ENCODE results near the gene LUZP1.
A peak's percentile ranks its signal among the peaks of the same experiment; 100 is the strongest.

LUZP1 gene

GRCh38 chr1:23114424-23115079, 54.1 kb downstream of the LUZP1 start:
- DNase-seq: no peak

GRCh38 chr1:23111600-23112535, 56.8 kb downstream of the LUZP1 start:
- no peak for DNase-seq

GRCh38 chr1:23110391-23110790, 58.3 kb downstream of the LUZP1 start:
- DNase-seq: no peak

DNA sequence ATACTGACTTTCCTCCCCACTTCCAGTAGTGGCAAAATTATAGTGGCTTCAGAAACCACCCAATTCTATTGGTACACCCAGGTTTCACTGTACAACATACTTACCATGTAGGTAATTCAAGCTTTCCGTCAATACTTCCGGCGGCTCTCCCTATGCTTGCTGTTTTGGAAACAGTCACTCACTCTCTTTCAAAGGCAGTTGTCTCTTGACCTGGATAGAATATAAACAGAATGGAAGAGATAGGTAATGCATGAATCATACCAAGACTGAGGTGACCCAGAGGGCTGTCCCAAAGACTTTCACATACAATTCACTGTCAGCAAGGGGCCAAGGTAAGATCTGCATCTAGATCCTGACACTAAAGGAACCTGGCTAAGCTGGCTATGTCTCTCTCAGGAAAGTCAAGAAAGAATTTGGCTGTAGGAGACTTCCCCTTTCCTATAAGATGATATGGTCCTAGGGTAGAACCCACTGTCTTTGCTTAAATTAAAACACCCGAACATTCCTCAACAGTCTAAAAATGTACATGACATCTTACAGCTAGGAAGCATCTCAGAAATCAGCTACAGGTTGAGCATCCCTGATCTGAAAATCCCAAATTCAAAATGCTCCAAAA, 59.6 kb downstream of the LUZP1 start:
- no peak for DNase-seq

GRCh38 chr1:23103001-23103889, 65.4 kb downstream of the LUZP1 start:
- no peak for DNase-seq

- DNase-seq: no peak
Measured at GRCh38 chr1:23102289-23102688, 66.4 kb downstream of the LUZP1 start.

DNA sequence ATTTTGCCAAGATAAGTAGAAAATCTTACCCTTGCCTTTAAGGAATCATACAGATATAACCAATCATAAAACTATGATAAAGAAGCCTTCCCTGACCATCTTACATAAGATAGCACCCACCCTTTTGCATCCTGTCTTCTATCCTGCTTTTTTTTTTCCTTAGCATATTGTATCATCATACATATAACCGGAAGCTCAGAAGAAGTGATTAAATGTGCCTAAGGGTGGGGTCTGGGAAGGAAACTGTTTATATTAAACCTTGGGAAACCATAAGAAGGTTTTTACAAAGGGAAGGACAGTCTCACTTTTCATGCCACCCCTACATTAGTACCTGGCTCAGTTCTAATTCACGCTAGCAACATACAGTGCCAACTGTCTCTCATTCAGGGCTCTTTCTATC, 66.8 kb downstream of the LUZP1 start:
- DNase-seq: no peak

- no peak for DNase-seq
Measured at GRCh38 chr1:23101101-23101827, 67.4 kb downstream of the LUZP1 start.

DNA sequence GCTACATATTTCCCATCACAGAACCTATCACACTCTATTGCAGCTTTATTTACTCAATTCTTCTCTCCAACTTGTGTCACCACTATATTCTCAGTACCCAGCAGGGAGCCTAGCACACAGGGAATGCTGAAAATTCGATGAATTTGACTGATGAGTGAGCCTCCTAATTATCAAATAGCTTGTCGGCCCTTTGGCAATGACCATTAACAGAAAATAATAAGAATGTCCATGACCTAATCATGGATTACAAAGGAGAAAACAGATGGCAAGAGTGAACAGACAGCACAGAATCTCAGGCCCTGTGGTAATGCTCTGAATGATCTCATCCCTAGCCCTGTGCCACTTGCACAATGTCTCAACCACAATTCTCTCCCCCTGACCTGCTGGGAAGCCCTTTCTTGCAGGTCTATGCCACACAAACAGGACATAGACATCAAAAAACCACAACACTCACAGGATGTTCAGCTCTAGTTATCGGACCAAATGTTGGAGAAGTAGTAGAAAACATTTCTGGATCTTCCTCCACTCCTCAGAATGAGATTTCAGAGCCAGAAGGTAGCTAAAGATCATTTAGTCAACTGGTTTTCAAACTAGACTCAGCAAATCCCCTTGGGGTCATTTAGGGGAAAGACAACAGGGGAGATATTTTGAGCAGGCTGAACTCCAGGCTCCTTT, 68.4 kb downstream of the LUZP1 start:
- no peak for DNase-seq

- no peak for DNase-seq
Measured at GRCh38 chr1:23099171-23099536, 69.5 kb downstream of the LUZP1 start.

DNA sequence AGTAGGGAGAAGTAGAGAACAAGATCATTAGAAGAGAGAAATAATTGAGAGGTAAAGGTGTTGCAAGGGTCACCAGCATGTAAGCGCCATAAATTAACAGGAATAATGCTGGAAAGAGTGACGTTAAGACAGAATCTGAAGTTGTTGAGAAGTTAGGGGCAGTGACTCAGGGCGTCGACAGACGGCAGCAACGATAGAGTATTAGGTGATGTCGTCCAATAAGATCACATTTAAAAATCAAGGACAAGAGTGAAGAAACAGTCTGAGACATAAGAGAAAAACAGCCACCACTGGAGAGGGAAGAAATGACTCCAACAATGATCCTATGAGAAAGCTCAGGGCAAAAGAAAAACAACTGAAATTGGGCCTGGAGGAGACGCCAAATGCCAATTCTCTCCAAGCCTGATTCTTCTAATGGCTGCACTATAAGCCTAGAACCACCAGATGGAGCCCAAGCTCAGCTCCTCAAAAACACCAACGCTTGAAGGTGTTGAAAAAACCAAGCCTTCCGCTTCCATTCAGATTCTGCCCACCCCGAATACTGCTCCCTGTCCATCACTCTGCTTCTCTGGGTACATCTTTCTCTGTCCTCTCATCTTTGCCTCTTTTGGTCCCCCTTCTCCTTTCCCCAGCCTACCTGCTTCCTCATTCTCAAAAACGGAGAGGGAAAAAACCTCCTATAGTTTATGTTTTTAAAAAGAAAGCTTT, 70.0 kb downstream of the LUZP1 start:
- peak; percentile 58 for DNase-seq

GRCh38 chr1:23097316-23097715, 71.3 kb downstream of the LUZP1 start:
- no peak for DNase-seq

DNA sequence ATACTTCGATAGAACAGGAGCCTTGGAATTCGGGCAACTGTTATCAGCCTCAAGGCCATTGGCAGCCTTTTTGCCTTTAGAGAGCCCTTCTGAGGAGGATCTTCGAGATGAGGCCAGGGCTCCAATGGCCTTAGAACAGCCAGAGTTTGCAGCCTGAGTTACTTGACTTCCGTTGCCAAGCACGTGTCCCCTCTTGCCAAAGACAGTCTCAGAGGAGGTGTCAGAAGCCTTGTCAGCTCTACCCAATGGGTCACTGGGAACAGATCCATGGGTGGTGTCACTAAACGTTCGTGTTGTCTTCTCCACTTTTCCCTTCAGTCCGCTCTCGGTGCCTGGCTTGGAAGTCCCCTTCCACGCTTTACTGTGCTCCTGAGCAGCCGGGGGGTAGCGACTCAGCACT, 76.2 kb downstream of the LUZP1 start:
- no peak for DNase-seq

DNA sequence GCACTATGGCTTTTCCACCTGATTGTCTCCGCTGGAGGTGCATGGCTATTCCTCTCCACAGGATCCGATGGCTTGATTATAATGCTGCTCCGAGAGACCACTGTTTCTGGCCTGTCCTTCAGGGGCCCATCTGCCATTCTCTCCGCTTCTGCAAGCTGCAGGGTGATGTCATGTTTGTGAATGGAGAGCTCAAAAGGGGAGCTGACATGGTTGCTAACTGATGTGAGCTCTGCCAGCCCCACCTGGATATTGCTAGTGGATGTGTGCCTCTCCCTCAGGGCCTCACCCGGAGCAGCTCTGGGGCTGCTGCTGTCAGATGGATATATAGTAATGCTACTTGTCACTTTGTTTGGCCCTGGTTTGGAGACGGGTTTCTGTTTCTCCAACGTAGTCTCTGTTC, 77.1 kb downstream of the LUZP1 start:
- DNase-seq: no peak

- no peak for DNase-seq
Measured at GRCh38 chr1:23090056-23090455, 78.6 kb downstream of the LUZP1 start.

- DNase-seq: no peak
Measured at GRCh38 chr1:23088027-23088426, 80.6 kb downstream of the LUZP1 start.

DNA sequence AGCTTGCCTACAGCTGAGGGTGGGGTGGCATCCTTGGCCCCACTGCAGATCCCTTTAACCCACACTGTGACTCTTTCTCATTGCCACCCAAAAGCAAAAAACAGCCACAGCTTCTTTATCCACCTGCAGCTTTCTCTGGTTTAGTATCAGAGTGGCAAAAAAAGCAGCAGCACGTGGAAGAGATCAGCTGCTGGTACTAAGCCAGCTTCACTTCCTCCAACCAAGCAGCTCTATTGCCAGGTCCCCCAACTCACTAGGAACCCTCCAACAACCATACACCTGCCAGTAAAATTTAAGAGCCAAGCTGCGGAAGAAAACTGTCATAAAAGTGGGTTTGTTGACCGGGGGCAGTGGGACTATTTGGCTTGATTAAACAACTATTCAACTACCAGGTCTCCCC, 83.0 kb downstream of the LUZP1 start:
- no peak for DNase-seq

- DNase-seq: no peak
Measured at GRCh38 chr1:23084880-23085279, 83.8 kb downstream of the LUZP1 start.

- DNase-seq: no peak
Measured at GRCh38 chr1:23083714-23084480, 84.8 kb downstream of the LUZP1 start.

DNA sequence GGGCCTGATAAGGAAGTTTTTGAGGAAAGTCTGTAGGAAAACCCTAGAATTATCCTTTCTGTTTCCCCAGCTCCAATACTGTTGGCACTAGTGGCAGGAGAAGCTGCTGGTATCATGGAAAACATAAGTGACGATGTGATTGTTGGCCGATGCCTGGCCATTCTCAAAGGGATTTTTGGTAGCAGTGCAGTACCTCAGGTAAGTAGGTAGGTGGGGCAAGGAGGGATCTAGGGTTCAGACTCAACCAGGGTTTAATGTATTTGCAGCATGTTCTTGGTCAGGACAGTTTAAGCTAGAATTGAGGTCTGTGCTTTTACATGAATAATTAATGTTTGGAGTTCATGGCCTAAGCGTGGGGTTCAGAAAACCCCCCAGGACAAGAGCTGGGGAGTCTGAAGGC, 87.3 kb downstream of the LUZP1 start:
- no peak for DNase-seq
